Measurements from ENCODE around the gene DHRS12.

DHRS12 gene

GRCh38 chr13:51829568-51829899 is 25.6 kb upstream of the DHRS12 start:
- no CpG with 5 or more reads among the region's 2 CpGs for WGBS (ENCODE audit: extremely low coverage, insufficient coverage, insufficient read length)
- no peak overlapping the region for H2BK5ac ChIP-seq (ENCODE audit: low read depth, low read length, poor library complexity)
- no peaks in the 10 kb centered on the region for H3K9me3 ChIP-seq (ENCODE audit: insufficient read depth, low read depth, low read length)
- no peak overlapping the region for H4K91ac ChIP-seq (ENCODE audit: low read depth, low read length)
- no peak overlapping the region for H2BK12ac ChIP-seq (ENCODE audit: low read length)
- H3K9ac ChIP-seq (ENCODE audit: low read length), result no peak overlapping the region
- no peak overlapping the region for H3K4me3 ChIP-seq (ENCODE audit: low read depth, low read length)
- H3K79me2 ChIP-seq (ENCODE audit: control insufficient read depth, insufficient read depth, low read length, poor library complexity), result no peaks in the 10 kb centered on the region
- no peaks in the 10 kb centered on the region for H3K27me3 ChIP-seq (ENCODE audit: insufficient read depth, low read length)
- no peak overlapping the region for H3K4ac ChIP-seq (ENCODE audit: low read depth, low read length)
- H3K14ac ChIP-seq (ENCODE audit: low read length), result no peak overlapping the region
- H3K36me3 ChIP-seq (ENCODE audit: control insufficient read depth in 1 of 2, insufficient read depth in 2 of 2, low read length in 2 of 2), result no peaks in the 10 kb centered on the region
- no peak overlapping the region for H2AK5ac ChIP-seq (ENCODE audit: low read length)
- H2BK120ac ChIP-seq (ENCODE audit: insufficient read depth, low read length, poor library complexity), result no peak overlapping the region
- H3K23ac ChIP-seq (ENCODE audit: low read length), result no peak overlapping the region
- H4K8ac ChIP-seq (ENCODE audit: low read depth, low read length), result no peak overlapping the region
- no peak overlapping the region for H4K12ac ChIP-seq (ENCODE audit: low read depth, low read length)
- no peak for DNase-seq
- no peak overlapping the region for H3K27ac ChIP-seq (ENCODE audit: low read depth, low read length)
- no peak overlapping the region for H3K18ac ChIP-seq (ENCODE audit: low read length)
- H3K4me2 ChIP-seq (ENCODE audit: low read length), result no peak overlapping the region
- H2AFZ ChIP-seq (ENCODE audit: insufficient read depth, low read length, poor library complexity), result no peak overlapping the region
- H3K4me1 ChIP-seq (ENCODE audit: control insufficient read depth in 1 of 2, insufficient read depth in 2 of 2, low read length in 2 of 2), result no peaks in the 10 kb centered on the region
- H3K79me1 ChIP-seq (ENCODE audit: low read length), result no peaks in the 10 kb centered on the region

- H3K4me2 ChIP-seq (ENCODE audit: low read length), result no peak overlapping the region
- H3K36me3 ChIP-seq (ENCODE audit: control insufficient read depth in 1 of 2, insufficient read depth in 2 of 2, low read length in 2 of 2), result no peaks in the 10 kb centered on the region
- H3K27me3 ChIP-seq (ENCODE audit: insufficient read depth, low read length), result no peaks in the 10 kb centered on the region
- H3K27ac ChIP-seq (ENCODE audit: low read depth, low read length), result no peak overlapping the region
- no peak overlapping the region for H4K12ac ChIP-seq (ENCODE audit: low read depth, low read length)
- no peak overlapping the region for H2AK5ac ChIP-seq (ENCODE audit: low read length)
- no peak for DNase-seq
- no peaks in the 10 kb centered on the region for H3K79me2 ChIP-seq (ENCODE audit: control insufficient read depth, insufficient read depth, low read length, poor library complexity)
- no peak overlapping the region for H3K23ac ChIP-seq (ENCODE audit: low read length)
- no peak overlapping the region for H3K4ac ChIP-seq (ENCODE audit: low read depth, low read length)
- no peaks in the 10 kb centered on the region for H3K4me1 ChIP-seq (ENCODE audit: control insufficient read depth in 1 of 2, insufficient read depth in 2 of 2, low read length in 2 of 2)
- no peak overlapping the region for H3K9ac ChIP-seq (ENCODE audit: low read length)
- no peak overlapping the region for H3K18ac ChIP-seq (ENCODE audit: low read length)
- no peak overlapping the region for H2BK12ac ChIP-seq (ENCODE audit: low read length)
- H3K79me1 ChIP-seq (ENCODE audit: low read length), result no peaks in the 10 kb centered on the region
- no peak overlapping the region for H4K91ac ChIP-seq (ENCODE audit: low read depth, low read length)
- no peak overlapping the region for H2BK120ac ChIP-seq (ENCODE audit: insufficient read depth, low read length, poor library complexity)
- H3K14ac ChIP-seq (ENCODE audit: low read length), result no peak overlapping the region
- H2AFZ ChIP-seq (ENCODE audit: insufficient read depth, low read length, poor library complexity), result no peak overlapping the region
- H3K4me3 ChIP-seq (ENCODE audit: low read depth, low read length), result no peak overlapping the region
- no peak overlapping the region for H2BK5ac ChIP-seq (ENCODE audit: low read depth, low read length, poor library complexity)
- no peaks in the 10 kb centered on the region for H3K9me3 ChIP-seq (ENCODE audit: insufficient read depth, low read depth, low read length)
- WGBS (ENCODE audit: extremely low coverage, insufficient coverage, insufficient read length), result no CpG with 5 or more reads among the region's 8 CpGs
- H4K8ac ChIP-seq (ENCODE audit: low read depth, low read length), result no peak overlapping the region
Observed at GRCh38 chr13:51828730-51829567, 25.0 kb upstream of the DHRS12 start.

GRCh38 chr13:51827254-51827653 is 23.3 kb upstream of the DHRS12 start:
- Histone ChIP-seq H3K9me3 (ENCODE audit: insufficient read depth, low read depth, low read length) (no peaks in the 10 kb centered on the region), H3K4me2 (ENCODE audit: low read length) (no peak overlapping the region), H3K18ac (ENCODE audit: low read length) (no peak overlapping the region), H3K9ac (ENCODE audit: low read length) (no peak overlapping the region), H3K79me1 (ENCODE audit: low read length) (no peaks in the 10 kb centered on the region), H3K14ac (ENCODE audit: low read length) (no peak overlapping the region), H3K36me3 (ENCODE audit: control insufficient read depth in 1 of 2, insufficient read depth in 2 of 2, low read length in 2 of 2) (no peaks in the 10 kb centered on the region), H4K91ac (ENCODE audit: low read depth, low read length) (no peak overlapping the region), H2BK120ac (ENCODE audit: insufficient read depth, low read length, poor library complexity) (no peak overlapping the region), H3K23ac (ENCODE audit: low read length) (no peak overlapping the region), H3K4me3 (ENCODE audit: low read depth, low read length) (no peak overlapping the region), H3K4me1 (ENCODE audit: control insufficient read depth in 1 of 2, insufficient read depth in 2 of 2, low read length in 2 of 2) (no peaks in the 10 kb centered on the region), H2AFZ (ENCODE audit: insufficient read depth, low read length, poor library complexity) (no peak overlapping the region), H3K27ac (ENCODE audit: low read depth, low read length) (no peak overlapping the region), H4K12ac (ENCODE audit: low read depth, low read length) (no peak overlapping the region), H2BK12ac (ENCODE audit: low read length) (no peak overlapping the region), H3K27me3 (ENCODE audit: insufficient read depth, low read length) (no peaks in the 10 kb centered on the region), H2BK5ac (ENCODE audit: low read depth, low read length, poor library complexity) (no peak overlapping the region), H2AK5ac (ENCODE audit: low read length) (no peak overlapping the region), H3K79me2 (ENCODE audit: control insufficient read depth, insufficient read depth, low read length, poor library complexity) (no peaks in the 10 kb centered on the region), H3K4ac (ENCODE audit: low read depth, low read length) (no peak overlapping the region), H4K8ac (ENCODE audit: low read depth, low read length) (no peak overlapping the region)
- DNase-seq, result peak in 1 of 2 donors; percentile 36
- WGBS (ENCODE audit: extremely low coverage, insufficient coverage, insufficient read length), result no CpG with 5 or more reads among the region's 4 CpGs

GRCh38 chr13:51826606-51827005 is 22.6 kb upstream of the DHRS12 start:
- no peak overlapping the region for H3K23ac ChIP-seq (ENCODE audit: low read length)
- no peak overlapping the region for H3K4me2 ChIP-seq (ENCODE audit: low read length)
- H3K79me1 ChIP-seq (ENCODE audit: low read length), result no peaks in the 10 kb centered on the region
- no peak overlapping the region for H2BK5ac ChIP-seq (ENCODE audit: low read depth, low read length, poor library complexity)
- no peak overlapping the region for H3K18ac ChIP-seq (ENCODE audit: low read length)
- WGBS (ENCODE audit: extremely low coverage, insufficient coverage, insufficient read length), result no CpG with 5 or more reads among the region's 7 CpGs
- no peak overlapping the region for H3K9ac ChIP-seq (ENCODE audit: low read length)
- H2BK120ac ChIP-seq (ENCODE audit: insufficient read depth, low read length, poor library complexity), result no peak overlapping the region
- H3K27me3 ChIP-seq (ENCODE audit: insufficient read depth, low read length), result no peaks in the 10 kb centered on the region
- no peak overlapping the region for H4K91ac ChIP-seq (ENCODE audit: low read depth, low read length)
- H2AK5ac ChIP-seq (ENCODE audit: low read length), result no peak overlapping the region
- H4K12ac ChIP-seq (ENCODE audit: low read depth, low read length), result no peak overlapping the region
- H3K27ac ChIP-seq (ENCODE audit: low read depth, low read length), result no peak overlapping the region
- H3K9me3 ChIP-seq (ENCODE audit: insufficient read depth, low read depth, low read length), result no peaks in the 10 kb centered on the region
- H3K4ac ChIP-seq (ENCODE audit: low read depth, low read length), result no peak overlapping the region
- H3K4me3 ChIP-seq (ENCODE audit: low read depth, low read length), result no peak overlapping the region
- no peaks in the 10 kb centered on the region for H3K4me1 ChIP-seq (ENCODE audit: control insufficient read depth in 1 of 2, insufficient read depth in 2 of 2, low read length in 2 of 2)
- H3K14ac ChIP-seq (ENCODE audit: low read length), result no peak overlapping the region
- H2BK12ac ChIP-seq (ENCODE audit: low read length), result no peak overlapping the region
- no peak overlapping the region for H2AFZ ChIP-seq (ENCODE audit: insufficient read depth, low read length, poor library complexity)
- H3K79me2 ChIP-seq (ENCODE audit: control insufficient read depth, insufficient read depth, low read length, poor library complexity), result no peaks in the 10 kb centered on the region
- DNase-seq, result no peak
- no peak overlapping the region for H4K8ac ChIP-seq (ENCODE audit: low read depth, low read length)
- no peaks in the 10 kb centered on the region for H3K36me3 ChIP-seq (ENCODE audit: control insufficient read depth in 1 of 2, insufficient read depth in 2 of 2, low read length in 2 of 2)
